Loucy (cell line): Measurements from ENCODE around the gene FTCD.

Experiments used
- H2AFZ ChIP-seq: fragments of 200-600 bp; sonication (generic); 2 replicates; pipeline ENCODE4 v1.6.0; 2016; ENCODE audit warnings: antibody characterized with exemption, mild to moderate bottlenecking, low read length, moderate library complexity
- H3F3A ChIP-seq: fragments of 200-600 bp; 2 replicates; pipeline ENCODE4 v1.6.0; 2016; ENCODE audit warnings: antibody characterized with exemption, low read depth, mild to moderate bottlenecking
- H3K27me3 ChIP-seq: fragments of 200-600 bp; sonication (generic); 2 replicates; pipeline ENCODE4 v1.6.1; 2014; ENCODE audit warnings: low read length, mild to moderate bottlenecking; ENCODE audit not compliant: insufficient read depth, poor library complexity, severe bottlenecking
- H3K36me3 ChIP-seq: fragments of 200-600 bp; sonication (generic); 2 replicates; pipeline ENCODE4 v1.6.1; 2016; ENCODE audit warnings: low read length; ENCODE audit not compliant: insufficient read depth
- H3K4me1 ChIP-seq: fragments of 200-600 bp; sonication (generic); 2 replicates; pipeline ENCODE4 v1.5.1; 2014; ENCODE audit warnings: low read length, mild to moderate bottlenecking; ENCODE audit not compliant: insufficient read depth, poor library complexity, severe bottlenecking
- H3K4me2 ChIP-seq: fragments of 200-600 bp; sonication (generic); 2 replicates; pipeline ENCODE4 v1.6.0; 2014; ENCODE audit warnings: antibody characterized with exemption, low read length, low read depth, mild to moderate bottlenecking; ENCODE audit not compliant: poor library complexity, severe bottlenecking
- H3K4me3 ChIP-seq: fragments of 200-600 bp; sonication (generic); 2 replicates; pipeline ENCODE4 v1.5.1; 2014; ENCODE audit warnings: low read length, mild to moderate bottlenecking, mixed read lengths; ENCODE audit not compliant: poor library complexity, severe bottlenecking
- H3K79me2 ChIP-seq: fragments of 200-600 bp; sonication (generic); 2 replicates; pipeline ENCODE4 v1.6.1; 2014; ENCODE audit warnings: low read length; ENCODE audit not compliant: insufficient read depth
- H3K9ac ChIP-seq: fragments of 200-600 bp; sonication (generic); 2 replicates; pipeline ENCODE4 v1.6.0; 2014; ENCODE audit warnings: mild to moderate bottlenecking, low read depth, low read length, moderate library complexity; ENCODE audit not compliant: poor library complexity, severe bottlenecking
- H3K9me2 ChIP-seq: fragments of 200-600 bp; sonication (generic); replicated peaks from 2 replicates; pipeline ENCODE4 v1.6.1; 2016; ENCODE audit warnings: low read depth, low read length, mixed read lengths
- H3K9me3 ChIP-seq: fragments of 200-600 bp; sonication (generic); 2 replicates; pipeline ENCODE4 v1.6.1; 2014; ENCODE audit warnings: mild to moderate bottlenecking, antibody characterized with exemption, low read length, low read depth; ENCODE audit not compliant: insufficient read depth
- H4K20me1 ChIP-seq: fragments of 200-600 bp; sonication (generic); 2 replicates; pipeline ENCODE4 v1.6.0; 2014; ENCODE audit warnings: antibody characterized with exemption, low read length, mild to moderate bottlenecking; ENCODE audit not compliant: insufficient read depth, poor library complexity, severe bottlenecking
- EZH2phosphoT487 ChIP-seq: fragments of 200-600 bp; IDR thresholded peaks from 2 replicates; pipeline ENCODE4 v1.6.1; 2018; ENCODE audit warnings: antibody characterized with exemption, mild to moderate bottlenecking, moderate library complexity, borderline replicate concordance
- TF ChIP-seq, protein P1 (sequence below): fragments of 200-600 bp; sonication (generic); conservative IDR thresholded peaks from 2 replicates; pipeline ENCODE4 v1.5.1; 2014; ENCODE audit warnings: mild to moderate bottlenecking, antibody characterized with exemption, low read length

The FTCD gene

GRCh38 chr21:46163380-46163779 lies 8.0 kb upstream of the FTCD start:
- TF ChIP-seq, protein P1, sequence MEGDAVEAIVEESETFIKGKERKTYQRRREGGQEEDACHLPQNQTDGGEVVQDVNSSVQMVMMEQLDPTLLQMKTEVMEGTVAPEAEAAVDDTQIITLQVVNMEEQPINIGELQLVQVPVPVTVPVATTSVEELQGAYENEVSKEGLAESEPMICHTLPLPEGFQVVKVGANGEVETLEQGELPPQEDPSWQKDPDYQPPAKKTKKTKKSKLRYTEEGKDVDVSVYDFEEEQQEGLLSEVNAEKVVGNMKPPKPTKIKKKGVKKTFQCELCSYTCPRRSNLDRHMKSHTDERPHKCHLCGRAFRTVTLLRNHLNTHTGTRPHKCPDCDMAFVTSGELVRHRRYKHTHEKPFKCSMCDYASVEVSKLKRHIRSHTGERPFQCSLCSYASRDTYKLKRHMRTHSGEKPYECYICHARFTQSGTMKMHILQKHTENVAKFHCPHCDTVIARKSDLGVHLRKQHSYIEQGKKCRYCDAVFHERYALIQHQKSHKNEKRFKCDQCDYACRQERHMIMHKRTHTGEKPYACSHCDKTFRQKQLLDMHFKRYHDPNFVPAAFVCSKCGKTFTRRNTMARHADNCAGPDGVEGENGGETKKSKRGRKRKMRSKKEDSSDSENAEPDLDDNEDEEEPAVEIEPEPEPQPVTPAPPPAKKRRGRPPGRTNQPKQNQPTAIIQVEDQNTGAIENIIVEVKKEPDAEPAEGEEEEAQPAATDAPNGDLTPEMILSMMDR: no peak
- TF ChIP-seq EZH2phosphoT487: no peak
- H3K4me3 ChIP-seq: no peak overlapping the region
- no peaks in the 10 kb centered on the region for H4K20me1 ChIP-seq
- H3K27me3 ChIP-seq: no peaks in the 10 kb centered on the region
- H3K9me3 ChIP-seq: no peaks in the 10 kb centered on the region
- no peaks in the 10 kb centered on the region for H3K36me3 ChIP-seq
- H3K4me2 ChIP-seq: no peak overlapping the region
- H3K4me1 ChIP-seq: no peaks in the 10 kb centered on the region
- no peak overlapping the region for H2AFZ ChIP-seq
- H3K79me2 ChIP-seq: no peaks in the 10 kb centered on the region
- no peak overlapping the region for H3K9ac ChIP-seq
- H3F3A ChIP-seq: no peaks in the 10 kb centered on the region
- H3K9me2 ChIP-seq: no peaks in the 10 kb centered on the region

- no peaks in the 10 kb centered on the region for H4K20me1 ChIP-seq
- H2AFZ ChIP-seq: no peak overlapping the region
- no peaks in the 10 kb centered on the region for H3K36me3 ChIP-seq
- H3K79me2 ChIP-seq: no peaks in the 10 kb centered on the region
- no peaks in the 10 kb centered on the region for H3K9me3 ChIP-seq
- no peak for TF ChIP-seq EZH2phosphoT487
- TF ChIP-seq, protein P1: no peak
- no peak overlapping the region for H3K4me3 ChIP-seq
- H3K4me2 ChIP-seq: no peak overlapping the region
- no peaks in the 10 kb centered on the region for H3K4me1 ChIP-seq
- H3K27me3 ChIP-seq: no peaks in the 10 kb centered on the region
- no peaks in the 10 kb centered on the region for H3K9me2 ChIP-seq
- no peak overlapping the region for H3K9ac ChIP-seq
- no peaks in the 10 kb centered on the region for H3F3A ChIP-seq
Observed at GRCh38 chr21:46161633-46162592, 6.5 kb upstream of the FTCD start.

- Histone ChIP-seq H3F3A (no peaks in the 10 kb centered on the region), H3K4me2 (no peak overlapping the region), H3K27me3 (no peaks in the 10 kb centered on the region), H2AFZ (no peak overlapping the region), H3K9me3 (no peaks in the 10 kb centered on the region), H3K36me3 (no peaks in the 10 kb centered on the region), H3K4me1 (no peaks in the 10 kb centered on the region), H4K20me1 (no peaks in the 10 kb centered on the region), H3K9me2 (no peaks in the 10 kb centered on the region), H3K9ac (no peak overlapping the region), H3K79me2 (no peaks in the 10 kb centered on the region), H3K4me3 (no peak overlapping the region)
- TF ChIP-seq, protein P1: no peak
- TF ChIP-seq EZH2phosphoT487: no peak
Observed at GRCh38 chr21:46160907-46161632, 5.7 kb upstream of the FTCD start.
